HEK293 (cell line): ENCODE results near the gene PEAR1.

Experiments
- CTCF ChIA-PET: fragments of 350-600 bp; formaldehyde crosslinking; extraction: SDS; loops from one replicate; lab custom pipeline; 2021; ENCODE audit warnings: antibody characterized with exemption; lab: Yijun Ruan, JAX
- POLR2A ChIA-PET: fragments of 300-600 bp; formaldehyde crosslinking; extraction: SDS; loops from one replicate; lab custom pipeline; 2020; ENCODE audit warnings: antibody characterized with exemption, inconsistent platforms; lab: Yijun Ruan, JAX
- H3K27ac ChIP-seq: fragments of 200-500 bp; sonication (Bioruptor generic); 2 replicates; pipeline ENCODE4 v1.5.1; 2014; ENCODE audit warnings: low read depth, low read length, control low read depth, inconsistent platforms; ENCODE audit errors: extremely low read depth
- H3K36me3 ChIP-seq, 2 experiments: fragments of 200-500 bp in 1 of 2; sonication (Bioruptor generic) in 1 of 2; 1 replicate in 1 of 2; 2 replicates in 1 of 2; pipeline ENCODE4 v1.5.1; 2014 to 2017; ENCODE audit warnings: inconsistent platforms in 2 of 2, low read length in 2 of 2; ENCODE audit not compliant: control insufficient read depth in 2 of 2, insufficient read depth in 1 of 2
- H3K4me1 ChIP-seq: fragments of 200-500 bp; sonication (Bioruptor generic); 2 replicates; pipeline ENCODE4 v1.5.1; 2014; ENCODE audit warnings: mild to moderate bottlenecking, low read length, inconsistent platforms; ENCODE audit not compliant: control insufficient read depth, insufficient read depth
- H3K4me3 ChIP-seq: 2 replicates; pipeline ENCODE4 v1.5.1; 2011; ENCODE audit warnings: low read depth, mild to moderate bottlenecking, control low read depth, low read length, moderate library complexity
- H3K9me3 ChIP-seq: fragments of 200-500 bp; sonication (Bioruptor generic); 2 replicates; pipeline ENCODE4 v1.5.1; 2014; ENCODE audit warnings: low read depth, low read length, inconsistent platforms; ENCODE audit not compliant: control insufficient read depth, insufficient read depth
- GFI1B ChIP-seq: fragments of 450-650 bp; formaldehyde crosslinking; IDR thresholded peaks from 2 replicates; pipeline ENCODE4 v1.5.1; 2016; ENCODE audit warnings: missing biosample characterization, missing genetic modification characterization
- GLIS1 ChIP-seq: fragments of 450-650 bp; formaldehyde crosslinking; IDR thresholded peaks from 2 replicates; pipeline ENCODE4 v1.5.1; 2016; ENCODE audit warnings: missing biosample characterization, missing genetic modification characterization
- GLIS2 ChIP-seq: fragments of 450-650 bp; formaldehyde crosslinking; IDR thresholded peaks from 2 replicates; pipeline ENCODE4 v1.5.1; 2016; ENCODE audit warnings: missing biosample characterization, missing genetic modification characterization
- HOXC10 ChIP-seq: sonication (generic); formaldehyde crosslinking; IDR thresholded peaks from 2 replicates; pipeline ENCODE4 v1.8.1; 2023; ENCODE audit warnings: mild to moderate bottlenecking, missing genetic modification reagents
- INSM2 ChIP-seq: fragments of 450-650 bp; formaldehyde crosslinking; IDR thresholded peaks from 2 replicates; pipeline ENCODE4 v1.5.1; 2016; ENCODE audit warnings: missing biosample characterization, missing genetic modification characterization
- KLF10 ChIP-seq: fragments of 450-650 bp; IDR thresholded peaks from 2 replicates; pipeline ENCODE4 v1.5.1; 2018; ENCODE audit warnings: missing biosample characterization, mild to moderate bottlenecking, missing genetic modification characterization
- MZF1 ChIP-seq: fragments of 450-650 bp; formaldehyde crosslinking; IDR thresholded peaks from 2 replicates; pipeline ENCODE4 v1.5.1; 2017; ENCODE audit warnings: missing biosample characterization, missing genetic modification characterization, borderline replicate concordance
- SALL2 ChIP-seq: fragments of 450-650 bp; formaldehyde crosslinking; IDR thresholded peaks from 2 replicates; pipeline ENCODE4 v1.5.0; 2017; ENCODE audit warnings: missing biosample characterization, mild to moderate bottlenecking, missing genetic modification characterization, borderline replicate concordance
- SCRT2 ChIP-seq: fragments of 450-650 bp; formaldehyde crosslinking; IDR thresholded peaks from 2 replicates; pipeline ENCODE4 v1.5.1; 2016; ENCODE audit warnings: missing biosample characterization, missing genetic modification characterization
- SP7 ChIP-seq: fragments of 450-650 bp; formaldehyde crosslinking; IDR thresholded peaks from 2 replicates; pipeline ENCODE4 v1.5.1; 2016; ENCODE audit warnings: missing biosample characterization, missing genetic modification characterization
- ZBTB21 ChIP-seq: fragments of 450-650 bp; formaldehyde crosslinking; IDR thresholded peaks from 2 replicates; pipeline ENCODE4 v1.5.1; 2017; ENCODE audit warnings: missing biosample characterization, missing genetic modification characterization
- ZBTB6 ChIP-seq: fragments of 450-650 bp; formaldehyde crosslinking; IDR thresholded peaks from 2 replicates; pipeline ENCODE4 v1.5.1; 2017; ENCODE audit warnings: missing biosample characterization, missing genetic modification characterization
- ZBTB8A ChIP-seq: fragments of 450-650 bp; formaldehyde crosslinking; IDR thresholded peaks from 2 replicates; pipeline ENCODE4 v1.5.1; 2016; ENCODE audit warnings: missing biosample characterization, missing genetic modification characterization
- ZEB2 ChIP-seq: fragments of 450-650 bp; formaldehyde crosslinking; IDR thresholded peaks from 2 replicates; pipeline ENCODE4 v1.5.1; 2016; ENCODE audit warnings: missing biosample characterization, missing genetic modification characterization
- ZFP3 ChIP-seq: fragments of 450-650 bp; formaldehyde crosslinking; IDR thresholded peaks from 2 replicates; pipeline ENCODE4 v1.5.1; 2016; ENCODE audit warnings: low read depth, missing biosample characterization, missing genetic modification characterization
- ZNF155 ChIP-seq: fragments of 450-650 bp; formaldehyde crosslinking; IDR thresholded peaks from 2 replicates; pipeline ENCODE4 v1.5.1; 2016; ENCODE audit warnings: missing biosample characterization, missing genetic modification characterization
- ZNF169 ChIP-seq: fragments of 450-650 bp; formaldehyde crosslinking; IDR thresholded peaks from 2 replicates; pipeline ENCODE4 v1.5.1; 2016; ENCODE audit warnings: missing biosample characterization, missing genetic modification characterization
- ZNF175 ChIP-seq: fragments of 450-650 bp; formaldehyde crosslinking; IDR thresholded peaks from 2 replicates; pipeline ENCODE4 v1.5.1; 2016; ENCODE audit warnings: missing biosample characterization, missing genetic modification characterization
- ZNF23 ChIP-seq: fragments of 450-650 bp; formaldehyde crosslinking; IDR thresholded peaks from 2 replicates; pipeline ENCODE4 v1.5.1; 2016; ENCODE audit warnings: missing biosample characterization, missing genetic modification characterization, borderline replicate concordance
- ZNF248 ChIP-seq: fragments of 450-650 bp; formaldehyde crosslinking; IDR thresholded peaks from 2 replicates; pipeline ENCODE4 v1.5.1; 2017; ENCODE audit warnings: missing biosample characterization, missing genetic modification characterization
- ZNF335 ChIP-seq: fragments of 450-650 bp; formaldehyde crosslinking; conservative IDR thresholded peaks from 2 replicates; pipeline ENCODE4 v1.5.1; 2016; ENCODE audit warnings: missing biosample characterization, missing genetic modification characterization
- ZNF354C ChIP-seq: fragments of 450-650 bp; formaldehyde crosslinking; IDR thresholded peaks from 2 replicates; pipeline ENCODE4 v1.5.1; 2016; ENCODE audit warnings: missing biosample characterization, missing genetic modification characterization, low read depth, borderline replicate concordance
- ZNF391 ChIP-seq: fragments of 450-650 bp; formaldehyde crosslinking; IDR thresholded peaks from 2 replicates; pipeline ENCODE4 v1.5.1; 2016; ENCODE audit warnings: low read depth, missing biosample characterization, missing genetic modification characterization, borderline replicate concordance
- ZNF398 ChIP-seq: fragments of 450-650 bp; formaldehyde crosslinking; IDR thresholded peaks from 2 replicates; pipeline ENCODE4 v1.5.1; 2017; ENCODE audit warnings: missing biosample characterization, missing genetic modification characterization
- ZNF48 ChIP-seq: fragments of 450-650 bp; formaldehyde crosslinking; IDR thresholded peaks from 2 replicates; pipeline ENCODE4 v1.5.1; 2016; ENCODE audit warnings: missing biosample characterization, missing genetic modification characterization
- ZNF510 ChIP-seq: fragments of 450-650 bp; formaldehyde crosslinking; IDR thresholded peaks from 2 replicates; pipeline ENCODE4 v1.5.1; 2018; ENCODE audit warnings: mild to moderate bottlenecking, missing genetic modification characterization, missing biosample characterization; ENCODE audit not compliant: insufficient replicate concordance
- ZNF514 ChIP-seq: fragments of 450-650 bp; formaldehyde crosslinking; IDR thresholded peaks from 2 replicates; pipeline ENCODE4 v1.5.1; 2016; ENCODE audit warnings: missing biosample characterization, missing genetic modification characterization
- ZNF529 ChIP-seq: fragments of 450-650 bp; formaldehyde crosslinking; IDR thresholded peaks from 2 replicates; pipeline ENCODE4 v1.5.1; 2017; ENCODE audit warnings: missing genetic modification characterization, missing biosample characterization; ENCODE audit not compliant: insufficient replicate concordance
- ZNF561 ChIP-seq: fragments of 450-650 bp; IDR thresholded peaks from 2 replicates; pipeline ENCODE4 v1.5.1; 2018; ENCODE audit warnings: missing biosample characterization, missing genetic modification characterization, borderline replicate concordance
- ZNF624 ChIP-seq: fragments of 450-650 bp; formaldehyde crosslinking; IDR thresholded peaks from 2 replicates; pipeline ENCODE4 v1.5.1; 2017; ENCODE audit warnings: missing biosample characterization, missing genetic modification characterization
- ZNF629 ChIP-seq: fragments of 450-650 bp; formaldehyde crosslinking; IDR thresholded peaks from 2 replicates; pipeline ENCODE4 v1.5.1; 2017; ENCODE audit warnings: missing biosample characterization, missing genetic modification characterization
- ZNF658 ChIP-seq: fragments of 450-650 bp; formaldehyde crosslinking; IDR thresholded peaks from 2 replicates; pipeline ENCODE4; 2016; ENCODE audit warnings: missing biosample characterization, missing genetic modification characterization
- ZNF664 ChIP-seq: fragments of 450-650 bp; formaldehyde crosslinking; IDR thresholded peaks from 2 replicates; pipeline ENCODE4 v1.5.1; 2016; ENCODE audit warnings: missing biosample characterization, missing genetic modification characterization
- ZNF837 ChIP-seq: fragments of 450-650 bp; formaldehyde crosslinking; IDR thresholded peaks from 2 replicates; pipeline ENCODE4 v1.5.1; 2016; ENCODE audit warnings: missing biosample characterization, missing genetic modification characterization
- ZSCAN18 ChIP-seq: fragments of 450-650 bp; formaldehyde crosslinking; IDR thresholded peaks from 2 replicates; pipeline ENCODE4 v1.5.1; 2016; ENCODE audit warnings: missing biosample characterization, missing genetic modification characterization
- ZSCAN30 ChIP-seq: fragments of 450-650 bp; IDR thresholded peaks from 2 replicates; pipeline ENCODE4 v1.5.1; 2018; ENCODE audit warnings: missing biosample characterization, mild to moderate bottlenecking, missing genetic modification characterization, moderate library complexity
- ZXDB ChIP-seq: fragments of 450-650 bp; formaldehyde crosslinking; IDR thresholded peaks from 2 replicates; pipeline ENCODE4 v1.5.1; 2016; ENCODE audit warnings: missing biosample characterization, missing genetic modification characterization

PEAR1 gene

GRCh38 chr1:156881663-156882062 lies 11.9 kb upstream of the PEAR1 start:
- no peak overlapping the region for H3K27ac ChIP-seq
- ChIA-PET POLR2A (no interaction called here), CTCF (interaction anchor here (1.3 to 6.8 kb wide), 2 partner anchors 9 to 156 kb away, joined by 4 to 37 read pairs; no protein-coding TSS in a partner anchor)
- TF ChIP-seq ZNF248 (no peak), ZBTB6 (tag by site-specific recombination) (no peak), ZNF169 (tag by site-specific recombination) (no peak), INSM2 (no peak), MZF1 (tag by site-specific recombination) (no peak), ZNF155 (no peak), ZNF354C (tag by site-specific recombination) (no peak), SP7 (tag by site-specific recombination) (no peak), GLIS1 (tag by site-specific recombination) (peak; percentile 41), ZEB2 (0 out of 2 replicates have a peak, but pooled peaks have one; percentile 47), ZBTB8A (tag by site-specific recombination) (no peak), SALL2 (tag by site-specific recombination) (no peak), ZNF624 (no peak), ZNF510 (tag by site-specific recombination) (no peak), GFI1B (tag by site-specific recombination) (no peak), ZNF48 (tag by site-specific recombination) (no peak), ZNF658 (no peak), ZNF561 (tag by site-specific recombination) (no peak), SCRT2 (no peak), ZNF514 (tag by site-specific recombination) (no peak), ZNF335 (tag by site-specific recombination) (no peak), KLF10 (tag by site-specific recombination) (no peak), HOXC10 (CRISPR knock-in tag) (no peak), ZNF837 (no peak), ZSCAN30 (no peak), ZSCAN18 (no peak), ZNF175 (no peak), ZNF529 (tag by site-specific recombination) (no peak), ZNF23 (no peak), ZFP3 (tag by site-specific recombination) (no peak), ZNF629 (peak; percentile 54; the same call in 1 of the 2 replicates), ZXDB (tag by site-specific recombination) (no peak), GLIS2 (tag by site-specific recombination) (0 out of 2 replicates have a peak, but pooled peaks have one; percentile 4), ZNF391 (no peak), ZNF398 (tag by site-specific recombination) (peak; percentile 76), ZNF664 (tag by site-specific recombination) (no peak), ZBTB21 (tag by site-specific recombination) (no peak)

More at GRCh38 chr1:156881663-156882062, 11.9 kb upstream of the PEAR1 start:
- H3K9me3 ChIP-seq: no peaks in the 10 kb centered on the region
- H3K36me3 ChIP-seq: no peaks in the 10 kb centered on the region
- H3K4me1 ChIP-seq: no peaks in the 10 kb centered on the region
- no peak overlapping the region for H3K4me3 ChIP-seq
